Activated CD8-positive, alpha-beta memory T cell treated with anti-CD3 and anti-CD28 coated beads for 48 hours (primary cell): ENCODE data around the gene PRR12.

Source experiments
- DNase-seq, 3 experiments: peaks; one replicate each; pipeline ENCODE4 v3.0.0-alpha.2; 2020; ENCODE audit warnings: low read depth in 2 of 3, low spot score in 2 of 3

The PRR12 gene

DNA sequence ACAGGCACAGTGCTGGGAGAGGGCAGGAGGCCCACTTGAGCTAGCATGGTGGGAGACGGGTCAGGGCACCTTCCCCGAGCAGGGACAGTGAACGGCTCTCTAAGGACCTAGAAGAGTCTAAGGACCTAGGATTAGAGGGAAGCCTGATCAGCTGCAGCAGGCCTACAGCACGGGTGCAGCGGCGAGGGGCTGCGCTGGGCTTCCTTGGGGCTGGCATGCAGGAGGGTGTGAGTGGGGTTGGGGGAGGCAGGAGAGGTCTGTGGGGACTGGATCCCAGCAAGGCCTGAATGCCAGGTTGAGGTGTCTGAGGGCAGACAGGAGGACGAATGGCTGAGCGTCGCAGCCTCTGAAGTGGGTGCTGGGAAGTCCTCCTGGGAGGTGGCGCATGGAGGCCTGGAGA, 54.6 kb downstream of the PRR12 start:
- no peak for DNase-seq

DNA sequence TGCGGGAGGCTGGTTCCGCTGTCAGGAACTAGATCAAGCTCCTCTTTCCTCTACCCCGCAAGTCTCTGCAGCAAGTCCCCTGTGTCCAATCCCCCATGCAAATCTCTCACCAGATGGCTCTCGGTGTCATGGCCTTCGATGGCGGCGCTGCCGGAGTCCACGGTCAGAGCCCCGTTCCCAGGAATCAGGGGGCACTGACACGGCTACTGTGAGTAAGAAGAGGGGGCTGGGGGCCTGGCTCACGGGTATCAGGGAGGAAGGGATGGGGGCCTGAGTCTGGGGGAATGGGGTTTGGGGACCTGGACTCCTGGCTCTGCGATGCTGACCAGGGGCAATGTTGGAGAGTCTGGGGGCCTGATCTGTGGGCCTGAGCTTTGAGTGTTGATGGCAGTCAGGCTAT, 55.0 kb downstream of the PRR12 start:
- no peak for DNase-seq

DNA sequence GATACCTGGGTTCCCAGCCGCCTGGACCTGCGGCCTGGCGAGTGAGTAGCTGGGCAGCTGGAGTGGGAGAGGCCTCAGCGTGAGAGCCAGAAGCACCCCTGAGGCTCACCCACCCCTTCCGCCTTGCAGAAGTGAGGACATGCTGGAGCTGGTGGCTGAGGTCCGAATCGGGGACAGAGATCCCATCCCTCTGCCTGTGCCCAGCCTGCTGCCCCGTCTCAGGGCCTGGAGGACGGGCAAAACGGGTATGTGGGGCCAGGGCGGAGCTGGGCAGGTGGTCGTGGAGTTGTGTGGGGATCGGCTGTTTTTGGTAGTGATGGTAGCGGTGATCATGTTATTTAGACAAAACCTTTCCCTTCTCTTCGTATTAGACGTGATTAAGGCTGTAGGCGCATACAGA, 55.6 kb downstream of the PRR12 start:
- DNase-seq = no peak

DNA sequence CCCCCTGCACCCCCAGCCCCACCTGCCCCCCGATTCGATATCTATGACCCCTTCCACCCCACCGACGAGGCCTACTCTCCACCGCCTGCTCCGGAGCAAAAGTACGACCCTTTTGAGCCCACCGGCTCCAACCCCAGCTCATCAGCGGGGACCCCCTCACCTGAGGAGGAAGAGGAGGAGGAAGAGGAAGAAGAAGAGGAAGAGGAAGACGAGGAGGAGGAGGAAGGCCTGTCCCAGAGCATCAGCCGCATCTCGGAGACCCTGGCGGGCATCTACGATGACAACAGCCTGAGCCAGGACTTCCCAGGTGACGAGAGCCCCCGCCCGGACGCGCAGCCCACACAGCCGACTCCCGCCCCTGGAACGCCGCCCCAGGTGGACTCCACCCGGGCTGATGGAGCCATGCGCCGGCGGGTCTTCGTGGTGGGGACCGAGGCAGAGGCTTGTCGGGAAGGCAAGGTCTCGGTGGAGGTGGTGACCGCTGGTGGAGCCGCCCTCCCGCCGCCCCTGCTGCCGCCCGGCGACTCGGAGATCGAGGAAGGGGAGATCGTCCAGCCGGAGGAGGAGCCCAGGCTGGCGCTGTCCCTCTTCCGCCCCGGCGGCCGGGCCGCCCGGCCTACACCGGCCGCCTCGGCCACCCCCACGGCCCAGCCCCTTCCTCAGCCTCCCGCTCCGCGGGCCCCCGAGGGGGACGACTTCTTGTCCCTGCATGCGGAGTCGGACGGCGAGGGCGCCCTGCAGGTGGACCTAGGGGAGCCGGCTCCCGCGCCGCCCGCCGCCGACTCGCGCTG, 60.2 kb downstream of the PRR12 start:
- DNase-seq = no peak

DNA sequence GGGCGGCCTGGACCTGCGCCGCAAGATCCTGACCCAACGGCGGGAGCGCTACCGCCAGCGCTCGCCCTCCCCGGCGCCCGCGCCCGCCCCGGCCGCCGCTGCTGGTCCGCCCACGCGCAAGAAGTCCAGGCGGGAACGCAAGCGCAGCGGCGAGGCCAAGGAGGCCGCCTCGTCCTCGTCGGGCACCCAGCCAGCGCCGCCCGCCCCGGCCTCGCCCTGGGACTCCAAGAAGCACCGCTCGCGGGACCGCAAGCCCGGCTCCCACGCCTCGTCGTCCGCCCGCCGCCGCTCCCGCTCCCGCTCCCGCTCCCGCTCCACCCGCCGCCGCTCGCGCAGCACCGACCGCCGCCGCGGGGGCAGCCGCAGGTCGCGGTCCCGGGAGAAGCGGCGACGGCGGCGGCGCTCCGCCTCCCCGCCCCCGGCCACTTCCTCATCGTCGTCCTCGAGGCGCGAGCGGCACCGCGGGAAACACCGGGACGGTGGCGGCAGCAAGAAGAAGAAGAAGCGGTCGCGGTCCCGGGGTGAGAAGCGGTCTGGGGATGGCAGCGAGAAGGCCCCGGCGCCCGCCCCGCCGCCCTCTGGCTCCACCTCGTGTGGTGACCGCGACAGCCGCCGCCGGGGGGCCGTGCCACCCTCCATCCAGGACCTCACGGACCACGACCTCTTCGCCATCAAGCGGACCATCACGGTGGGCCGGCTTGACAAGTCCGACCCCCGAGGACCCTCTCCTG, 61.0 kb downstream of the PRR12 start:
- no peak for DNase-seq

DNA sequence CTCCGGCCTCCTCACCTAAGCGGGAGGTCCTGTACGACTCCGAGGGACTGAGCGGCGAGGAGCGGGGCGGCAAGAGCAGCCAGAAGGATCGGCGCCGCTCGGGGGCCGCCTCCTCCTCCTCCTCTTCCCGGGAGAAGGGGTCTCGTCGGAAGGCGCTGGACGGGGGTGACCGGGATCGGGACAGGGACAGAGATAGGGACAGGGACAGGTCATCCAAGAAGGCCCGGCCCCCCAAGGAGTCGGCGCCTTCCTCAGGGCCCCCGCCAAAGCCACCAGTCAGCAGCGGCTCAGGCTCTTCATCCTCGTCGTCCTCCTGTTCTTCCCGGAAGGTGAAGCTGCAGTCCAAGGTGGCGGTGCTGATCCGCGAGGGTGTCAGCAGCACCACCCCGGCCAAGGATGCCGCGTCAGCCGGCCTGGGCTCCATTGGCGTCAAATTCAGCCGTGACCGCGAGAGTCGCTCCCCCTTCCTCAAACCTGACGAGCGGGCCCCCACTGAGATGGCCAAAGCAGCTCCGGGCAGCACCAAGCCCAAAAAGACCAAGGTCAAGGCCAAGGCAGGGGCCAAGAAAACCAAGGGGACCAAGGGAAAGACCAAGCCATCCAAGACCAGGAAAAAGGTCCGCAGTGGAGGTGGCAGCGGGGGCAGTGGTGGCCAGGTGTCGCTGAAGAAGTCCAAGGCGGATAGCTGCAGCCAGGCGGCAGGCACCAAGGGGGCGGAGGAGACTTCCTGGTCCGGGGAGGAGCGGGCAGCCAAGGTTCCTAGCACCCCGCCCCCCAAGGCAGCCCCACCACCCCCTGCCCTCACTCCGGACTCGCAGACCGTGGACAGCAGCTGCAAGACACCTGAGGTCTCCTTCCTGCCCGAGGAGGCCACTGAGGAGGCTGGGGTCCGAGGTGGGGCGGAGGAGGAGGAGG, 61.8 kb downstream of the PRR12 start:
- DNase-seq = no peak

DNA sequence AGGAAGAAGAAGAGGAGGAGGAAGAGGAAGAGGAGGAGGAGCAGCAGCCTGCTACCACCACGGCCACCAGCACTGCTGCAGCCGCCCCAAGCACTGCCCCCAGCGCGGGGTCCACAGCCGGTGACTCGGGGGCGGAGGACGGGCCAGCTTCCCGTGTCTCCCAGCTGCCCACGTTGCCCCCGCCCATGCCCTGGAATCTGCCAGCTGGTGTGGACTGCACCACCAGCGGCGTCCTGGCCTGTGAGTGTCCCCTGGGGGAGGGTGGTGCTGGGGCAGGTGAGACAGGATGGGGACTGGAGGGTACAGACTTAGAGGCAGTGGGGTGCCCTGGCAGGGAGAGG, 62.5 kb downstream of the PRR12 start:
- no peak for DNase-seq

DNA sequence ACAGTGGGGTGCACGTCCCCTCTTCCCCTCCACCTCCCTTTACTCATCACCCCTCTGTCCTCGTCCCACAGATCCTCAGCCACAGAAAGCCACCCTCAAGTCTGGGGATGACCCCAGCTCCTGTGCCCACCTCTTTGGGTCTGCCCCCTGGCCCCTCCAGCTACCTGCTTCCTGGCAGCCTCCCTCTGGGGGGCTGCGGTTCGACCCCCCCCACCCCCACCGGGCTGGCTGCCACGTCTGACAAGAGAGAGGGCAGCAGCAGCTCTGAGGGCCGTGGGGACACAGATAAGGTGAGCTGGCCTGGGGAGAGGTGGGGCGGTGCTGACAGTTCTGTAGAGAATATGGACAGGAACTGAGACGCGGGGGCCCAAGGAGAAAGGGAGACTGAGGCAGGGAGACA, 63.6 kb downstream of the PRR12 start:
- DNase-seq = no peak

DNA sequence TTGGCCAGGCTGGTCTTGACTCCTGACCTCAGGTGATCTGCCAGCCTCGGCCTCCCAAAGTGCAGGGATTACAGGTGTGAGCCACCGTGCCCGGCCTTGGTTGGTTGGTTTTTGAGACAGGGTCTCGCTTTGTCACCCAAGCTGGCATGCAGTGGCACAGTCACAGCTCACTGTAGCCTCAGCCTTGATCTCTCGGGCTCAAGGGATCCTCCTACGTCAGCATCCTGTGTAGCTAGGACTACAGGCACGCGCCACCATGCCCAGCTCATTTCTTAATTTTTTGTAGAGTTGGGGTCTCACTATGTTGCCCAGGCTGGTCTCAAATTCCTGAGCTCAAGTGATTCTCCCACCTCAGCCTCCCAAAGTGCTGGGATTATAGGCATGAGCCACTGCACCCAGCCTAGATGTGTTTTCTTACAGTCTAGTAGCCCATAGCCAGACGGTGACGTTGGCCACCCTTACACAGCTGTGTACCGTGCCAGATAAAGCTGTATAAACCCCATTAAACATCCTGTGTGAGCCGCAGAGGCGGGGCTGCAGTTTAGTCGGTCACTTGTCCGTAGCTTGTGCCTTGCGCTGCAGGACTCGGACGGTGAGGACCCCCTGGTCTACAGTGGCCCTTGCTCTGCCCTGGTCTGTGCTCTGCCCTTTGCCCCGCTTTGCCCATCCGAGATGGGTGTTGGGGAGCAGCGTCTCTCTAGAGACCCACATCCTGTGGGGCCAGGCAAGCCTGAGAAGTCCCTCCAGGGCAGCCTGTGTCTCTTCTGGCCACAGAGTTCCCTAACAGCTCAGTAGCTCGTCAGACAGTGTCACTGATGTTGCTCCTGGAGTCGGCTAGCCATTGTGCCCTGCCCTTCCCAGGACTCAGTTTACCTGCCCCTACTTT, 64.8 kb downstream of the PRR12 start:
- DNase-seq = no peak

DNA sequence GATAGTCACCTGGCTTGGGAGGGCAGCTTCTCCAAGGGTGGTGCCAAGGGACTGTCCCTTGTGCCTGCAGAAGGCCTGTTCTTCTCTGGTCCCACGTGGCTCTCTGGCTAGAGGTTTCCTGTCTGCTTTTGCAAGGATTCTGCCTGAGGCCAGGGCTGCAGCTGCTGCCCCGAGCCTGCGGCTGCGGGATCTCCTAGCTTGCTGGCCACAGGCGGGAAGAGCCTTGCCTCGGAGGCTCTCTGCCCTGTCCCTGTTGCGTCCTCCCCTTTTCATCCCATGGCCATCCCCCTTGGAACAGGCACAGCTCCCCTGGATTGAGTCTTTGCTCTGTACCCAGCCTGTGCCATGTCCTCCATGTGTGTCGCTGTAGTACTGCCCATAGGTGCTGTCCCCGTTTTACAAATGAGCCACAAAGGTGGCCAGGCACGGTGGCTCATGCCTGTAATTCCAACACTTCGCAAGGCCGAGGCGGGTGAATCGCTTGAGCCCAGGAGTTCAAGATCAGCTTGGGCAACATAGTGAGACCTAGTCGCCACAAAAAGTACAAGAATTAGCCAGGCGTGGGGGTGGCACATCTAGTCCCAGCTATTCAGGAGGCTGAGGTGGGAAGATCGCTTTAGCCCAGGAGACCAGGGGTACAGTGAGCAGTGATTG, 65.6 kb downstream of the PRR12 start:
- DNase-seq = no peak

DNA sequence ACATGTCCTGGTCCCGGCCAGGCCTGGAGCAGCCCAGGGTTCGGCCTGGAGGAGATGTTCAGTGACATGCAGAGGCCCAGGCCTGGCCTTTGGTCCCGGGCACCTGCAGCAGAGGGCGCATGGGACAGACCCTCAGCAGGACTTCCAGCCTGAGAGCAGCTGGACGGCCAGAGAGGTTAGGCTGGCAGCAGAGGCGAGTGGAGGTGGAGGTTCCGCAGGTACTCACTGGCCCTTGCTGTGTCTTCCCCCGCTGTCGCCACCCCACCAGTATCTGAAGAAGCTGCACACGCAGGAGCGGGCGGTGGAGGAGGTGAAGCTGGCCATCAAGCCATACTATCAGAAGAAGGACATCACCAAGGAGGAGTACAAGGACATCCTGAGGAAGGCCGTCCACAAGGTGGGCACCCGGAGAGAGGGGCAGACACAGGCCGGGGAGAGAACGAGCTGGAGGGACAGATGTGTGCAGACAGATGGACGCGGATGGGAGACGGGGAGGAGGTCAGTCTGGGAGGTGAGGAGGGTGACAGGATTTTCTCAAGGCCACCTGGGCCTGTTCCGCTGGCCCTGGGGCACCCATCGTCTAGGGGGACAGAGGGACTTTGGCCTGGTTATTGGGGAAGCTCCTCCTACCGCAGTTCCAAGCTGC, 66.6 kb downstream of the PRR12 start:
- DNase-seq = no peak

DNA sequence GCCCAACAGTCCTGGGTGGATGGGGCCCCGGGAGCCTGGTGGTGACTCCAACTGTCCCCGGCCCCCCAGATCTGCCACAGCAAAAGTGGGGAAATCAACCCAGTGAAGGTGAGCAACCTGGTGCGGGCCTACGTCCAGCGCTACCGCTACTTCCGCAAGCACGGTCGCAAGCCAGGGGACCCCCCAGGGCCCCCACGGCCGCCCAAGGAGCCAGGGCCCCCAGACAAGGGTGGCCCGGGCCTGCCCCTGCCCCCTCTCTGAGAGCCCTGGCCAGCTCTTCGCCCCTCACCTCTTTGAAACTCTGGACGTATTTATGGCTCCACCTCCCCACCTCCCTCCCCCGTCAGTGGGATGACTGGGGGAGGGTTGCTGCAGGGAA, 67.1 kb downstream of the PRR12 start:
- no peak for DNase-seq

DNA sequence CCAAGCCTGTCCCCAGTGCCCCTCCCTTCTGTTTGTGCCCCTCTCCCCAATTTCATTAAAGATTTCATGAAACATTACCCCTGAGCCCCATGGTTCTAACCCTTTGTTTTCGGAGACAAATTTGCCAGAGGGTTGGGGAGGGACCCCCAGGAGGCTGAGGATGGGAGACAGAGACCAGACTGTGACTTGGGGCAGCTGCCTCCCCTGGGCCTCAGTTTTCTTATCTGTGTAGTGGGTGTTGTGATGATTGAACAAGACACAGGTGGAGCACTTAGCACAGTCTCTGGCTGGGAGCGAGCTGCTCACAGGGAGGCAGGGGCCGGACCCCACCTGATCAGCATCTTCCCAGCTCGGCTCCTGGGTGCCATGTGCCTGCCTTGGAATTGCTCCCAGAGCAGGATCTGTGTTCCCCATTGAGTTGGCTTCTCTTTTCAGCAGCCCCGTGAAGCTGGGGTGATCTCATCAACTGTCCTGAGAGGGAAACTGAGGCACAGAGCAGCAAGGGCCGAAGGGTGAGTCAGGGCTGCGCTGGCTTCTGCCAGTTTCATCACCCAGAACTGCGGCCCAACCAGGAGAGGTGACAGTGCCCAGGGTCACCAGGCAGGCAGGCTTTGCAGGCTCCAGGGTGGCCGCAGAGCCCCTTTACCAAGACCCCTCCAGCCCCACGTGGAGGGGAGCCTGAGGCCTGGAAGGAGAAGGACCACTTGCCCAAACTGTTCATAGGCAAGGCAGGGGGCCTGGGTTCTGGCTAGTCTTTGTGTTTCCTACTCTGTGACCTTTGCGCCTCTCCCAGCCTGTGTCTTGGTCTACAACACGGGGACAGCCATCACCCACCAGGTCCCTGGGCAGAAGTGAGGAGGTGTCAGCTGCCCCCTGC, 67.8 kb downstream of the PRR12 start:
- DNase-seq = no peak

DNA sequence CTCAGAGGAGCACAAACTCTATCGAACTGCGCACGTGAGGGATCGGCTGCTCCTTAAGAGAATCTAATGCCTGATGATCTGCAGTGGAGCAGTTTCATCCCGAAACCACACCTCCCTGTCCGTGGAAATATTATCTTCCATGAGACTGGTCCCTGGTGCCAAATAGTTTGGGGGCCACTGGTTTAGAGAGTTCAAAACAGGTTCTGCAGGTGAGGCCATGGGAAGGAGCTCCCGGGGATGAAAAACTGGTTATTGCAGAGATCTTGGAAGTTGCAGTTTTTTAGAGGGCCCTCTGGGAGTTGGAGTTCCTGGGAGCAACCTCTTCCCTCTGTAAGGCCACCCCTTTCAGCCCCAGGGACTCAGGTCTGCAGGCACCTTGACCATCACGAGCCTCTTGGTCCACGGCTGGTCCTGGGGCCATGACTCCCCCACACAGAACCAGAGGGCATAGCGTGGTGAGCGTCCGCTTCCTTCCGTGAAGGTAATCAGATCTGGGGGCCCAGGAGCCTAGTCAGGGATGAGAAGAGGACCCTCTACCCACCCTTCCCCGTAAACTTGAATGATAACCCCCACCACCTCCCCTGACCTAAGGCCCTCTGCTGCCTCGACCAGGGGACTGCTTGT, 69.5 kb downstream of the PRR12 start:
- no peak for DNase-seq

DNA sequence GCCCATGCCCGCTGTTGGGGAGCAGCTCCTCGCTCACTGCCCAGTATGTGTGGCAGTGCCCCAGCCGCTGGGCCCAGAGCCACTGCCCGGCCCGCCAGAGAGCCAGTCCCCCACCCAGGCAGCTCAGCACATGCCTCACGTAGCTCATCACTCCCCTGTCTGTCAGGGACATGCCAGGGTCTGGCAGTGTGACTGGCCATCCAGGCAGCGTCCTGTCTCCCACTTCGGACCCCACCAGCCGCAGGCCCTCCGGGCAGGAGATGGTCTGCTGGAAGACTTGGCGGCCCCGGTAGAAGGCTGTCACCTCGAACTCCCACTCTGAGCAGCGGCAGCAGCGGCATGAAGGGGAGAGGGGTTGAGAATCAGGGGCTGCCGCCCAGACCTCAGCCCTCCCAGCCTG, 71.0 kb downstream of the PRR12 start:
- no peak for DNase-seq

DNA sequence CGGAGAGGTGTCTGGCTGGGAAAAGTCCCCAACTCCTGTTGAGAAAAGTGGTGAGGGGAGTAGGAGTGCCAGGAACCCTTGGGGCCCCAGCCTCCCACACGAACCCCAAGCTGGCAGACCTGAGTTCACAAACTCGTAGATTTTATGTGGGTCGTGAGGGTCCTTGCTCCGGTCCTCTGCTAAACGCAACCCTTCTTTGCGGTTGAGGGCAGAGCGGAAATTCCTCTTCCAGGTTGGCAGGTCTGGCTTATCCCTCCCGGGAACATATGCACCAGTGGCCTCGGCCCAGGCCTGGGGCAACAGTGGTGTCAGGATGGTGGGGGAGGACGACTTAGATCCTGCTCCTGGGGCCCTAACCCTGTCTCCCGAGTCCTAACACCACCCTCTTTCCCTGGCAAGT, 72.2 kb downstream of the PRR12 start:
- DNase-seq = no peak

DNA sequence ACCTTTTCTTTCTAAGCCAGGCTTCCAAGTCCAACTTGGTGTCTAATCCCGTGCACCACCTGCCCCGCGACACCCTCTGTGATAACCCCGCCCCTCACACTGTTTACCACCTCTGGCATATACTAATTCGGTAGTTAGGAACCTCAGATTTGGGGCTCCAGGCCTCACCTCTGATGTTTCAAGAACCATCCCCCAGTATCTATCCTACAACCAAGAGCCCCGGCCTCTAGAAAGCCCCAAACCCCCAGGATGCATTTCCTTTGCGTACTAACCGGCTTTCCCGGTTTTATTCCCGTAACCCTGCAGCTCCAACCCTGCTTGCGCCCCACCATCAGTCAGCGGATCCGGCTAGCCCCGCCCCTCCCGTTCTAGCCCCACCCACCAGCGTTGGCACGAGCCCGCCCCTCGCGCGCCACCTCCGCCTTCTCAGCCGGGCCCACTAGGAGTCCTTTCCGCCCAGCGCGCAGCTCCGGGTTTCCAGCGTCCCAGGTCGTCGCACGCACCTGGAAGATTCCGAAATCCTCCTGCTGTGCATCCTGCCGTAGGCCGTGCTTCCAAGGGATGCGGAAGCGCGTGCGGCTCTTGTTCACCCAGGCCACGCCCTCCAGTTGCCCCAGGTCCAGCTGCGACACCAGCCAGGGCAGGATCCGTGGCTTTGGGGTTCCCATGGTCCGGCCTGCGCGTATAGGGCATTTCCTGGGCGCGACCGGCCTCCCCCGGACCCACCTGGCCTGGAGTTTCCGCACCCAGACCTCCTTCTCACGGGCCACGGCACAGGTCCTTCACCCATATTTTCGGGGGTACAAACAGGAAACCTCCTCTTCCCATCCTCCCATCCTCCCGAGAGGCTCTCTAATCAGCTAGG, 73.4 kb downstream of the PRR12 start:
- peak; percentile 77 to 97 (median 92) for DNase-seq

DNA sequence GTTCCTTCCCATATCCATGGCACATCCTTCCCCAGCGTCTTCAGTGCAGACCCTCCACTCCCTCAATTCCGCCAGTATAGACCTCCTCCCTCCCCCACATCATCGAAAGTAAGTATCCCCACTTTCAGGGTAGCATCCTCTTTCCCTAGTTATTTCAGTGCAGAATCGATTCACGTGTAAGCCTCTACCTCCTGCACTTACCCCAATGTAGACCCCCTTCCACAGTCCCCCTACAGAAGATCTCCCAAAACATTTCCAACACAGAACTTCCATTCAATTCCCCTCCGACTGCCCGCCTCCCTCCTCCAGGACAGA, 74.0 kb downstream of the PRR12 start:
- no peak for DNase-seq
